ENCODE measurements around the gene SLC13A5.
"Not testable (repeated sequence)": the region's sequence is repeated elsewhere in the genome, so short reads cannot be mapped to it uniquely, and the experiment has no call there.

SLC13A5 gene

GRCh38 chr17:6683081-6683684, 30.0 kb downstream of the SLC13A5 start:
- no peak for DNase-seq

GRCh38 chr17:6682339-6682738, 30.8 kb downstream of the SLC13A5 start:
- no peak for DNase-seq

GRCh38 chr17:6681671-6682070, 31.5 kb downstream of the SLC13A5 start:
- no peak for DNase-seq

GRCh38 chr17:6681176-6681575, 32.0 kb downstream of the SLC13A5 start:
- no peak for DNase-seq

- no peak for DNase-seq
These were observed 33.9 kb downstream of the SLC13A5 start for GRCh38 chr17:6679241-6679640.

- DNase-seq: no peak
These were observed 35.2 kb downstream of the SLC13A5 start for GRCh38 chr17:6677946-6678345.

GRCh38 chr17:6677158-6677831, 35.9 kb downstream of the SLC13A5 start:
- no peak for DNase-seq

- DNase-seq: no peak
These were observed 36.4 kb downstream of the SLC13A5 start for GRCh38 chr17:6676802-6677157.

- DNase-seq: no peak
These were observed 37.9 kb downstream of the SLC13A5 start for GRCh38 chr17:6675201-6675825.

GRCh38 chr17:6674586-6674985, 38.6 kb downstream of the SLC13A5 start:
- no peak for DNase-seq

- DNase-seq: no peak
These were observed 41.7 kb downstream of the SLC13A5 start for GRCh38 chr17:6671431-6671830.

GRCh38 chr17:6670999-6671398, 42.2 kb downstream of the SLC13A5 start:
- no peak for DNase-seq

GRCh38 chr17:6670571-6670970, 42.6 kb downstream of the SLC13A5 start:
- DNase-seq: no peak

- no peak for DNase-seq
These were observed 43.5 kb downstream of the SLC13A5 start for GRCh38 chr17:6669479-6670212.

- DNase-seq: no peak
These were observed 44.3 kb downstream of the SLC13A5 start for GRCh38 chr17:6668727-6669425.

- DNase-seq: no peak
These were observed 45.0 kb downstream of the SLC13A5 start for GRCh38 chr17:6668219-6668618.

- no peak for DNase-seq
These were observed 45.7 kb downstream of the SLC13A5 start for GRCh38 chr17:6667516-6667915.

GRCh38 chr17:6666557-6666956, 46.6 kb downstream of the SLC13A5 start:
- no peak for DNase-seq

GRCh38 chr17:6666077-6666521, 47.1 kb downstream of the SLC13A5 start:
- peak; percentile 62 for DNase-seq

- DNase-seq: not testable (repeated sequence)
These were observed 50.0 kb downstream of the SLC13A5 start for GRCh38 chr17:6663200-6663599.

- DNase-seq: no peak
These were observed 51.7 kb downstream of the SLC13A5 start for GRCh38 chr17:6661464-6661848.

- DNase-seq: no peak
These were observed 52.2 kb downstream of the SLC13A5 start for GRCh38 chr17:6660805-6661463.

- DNase-seq: no peak
These were observed 53.1 kb downstream of the SLC13A5 start for GRCh38 chr17:6660101-6660500.

Data from T1000 (cell line).